ENCODE results near the gene TWIST2. TPM values are rescaled to one million over a fixed set of nuclear protein-coding genes. Genes with fewer than 3 reads are reported as not detected.

Gene TWIST2
- total and polyA plus RNA-seq, 2 donors: 1.2 to 1.9 TPM

GRCh38 chr2:238857959-238858358 is 10.1 kb downstream of the TWIST2 start:
- Histone ChIP-seq H3K9me3 (ENCODE audit: control insufficient read depth in 2 of 2, insufficient read depth in 1 of 2, low read length in 1 of 2) (no peaks in the 10 kb centered on the region), H3K27me3 (ENCODE audit: control insufficient read depth in 2 of 2, insufficient read depth in 1 of 2, low read length in 1 of 2) (peaks cover 0 to 21% of the 10 kb centered on the region in 2 donors), H3K4me1 (ENCODE audit: control insufficient read depth in 2 of 2, insufficient read depth in 2 of 2, low read length in 2 of 2) (no peaks in the 10 kb centered on the region), H3K27ac (ENCODE audit: low read depth in 1 of 2, low read length in 1 of 2) (no peak overlapping the region), H3K36me3 (ENCODE audit: control insufficient read depth in 2 of 2, insufficient read depth in 2 of 2, low read length in 1 of 2) (no peaks in the 10 kb centered on the region), H3K4me3 (ENCODE audit: low read length in 2 of 2) (no peak overlapping the region)
- no peak for DNase-seq (ENCODE audit: low read depth in 6 of 9, low spot score in 9 of 9)
- WGBS: 65% methylated on average over 4 of the region's 4 CpGs

GRCh38 chr2:238859636-238860347 is 11.9 kb downstream of the TWIST2 start:
- Histone ChIP-seq H3K27ac (ENCODE audit: low read depth in 1 of 2, low read length in 1 of 2) (no peak overlapping the region), H3K36me3 (ENCODE audit: control insufficient read depth in 2 of 2, insufficient read depth in 2 of 2, low read length in 1 of 2) (no peaks in the 10 kb centered on the region), H3K9me3 (ENCODE audit: control insufficient read depth in 2 of 2, insufficient read depth in 1 of 2, low read length in 1 of 2) (no peaks in the 10 kb centered on the region), H3K4me1 (ENCODE audit: control insufficient read depth in 2 of 2, insufficient read depth in 2 of 2, low read length in 2 of 2) (no peaks in the 10 kb centered on the region), H3K4me3 (ENCODE audit: low read length in 2 of 2) (no peak overlapping the region), H3K27me3 (ENCODE audit: control insufficient read depth in 2 of 2, insufficient read depth in 1 of 2, low read length in 1 of 2) (peaks cover 0 to 17% of the 10 kb centered on the region in 2 donors)
- WGBS: 89% methylated on average over 14 of the region's 14 CpGs
- DNase-seq (ENCODE audit: low read depth in 6 of 9, low spot score in 9 of 9): no peak

- no peak overlapping the region for H3K4me3 ChIP-seq (ENCODE audit: low read length in 2 of 2)
- no peak overlapping the region for H3K27ac ChIP-seq (ENCODE audit: low read depth in 1 of 2, low read length in 1 of 2)
- H3K9me3 ChIP-seq (ENCODE audit: control insufficient read depth in 2 of 2, insufficient read depth in 1 of 2, low read length in 1 of 2): no peaks in the 10 kb centered on the region
- no peaks in the 10 kb centered on the region for H3K36me3 ChIP-seq (ENCODE audit: control insufficient read depth in 2 of 2, insufficient read depth in 2 of 2, low read length in 1 of 2)
- no peak for DNase-seq (ENCODE audit: low read depth in 6 of 9, low spot score in 9 of 9)
- H3K4me1 ChIP-seq (ENCODE audit: control insufficient read depth in 2 of 2, insufficient read depth in 2 of 2, low read length in 2 of 2): no peaks in the 10 kb centered on the region
- peaks cover 0 to 10% of the 10 kb centered on the region in 2 donors for H3K27me3 ChIP-seq (ENCODE audit: control insufficient read depth in 2 of 2, insufficient read depth in 1 of 2, low read length in 1 of 2)
- 85% methylated on average over 21 of the region's 21 CpGs for WGBS
Measured at GRCh38 chr2:238861013-238861730, 13.3 kb downstream of the TWIST2 start.

- WGBS: 96% methylated on average over 10 of the region's 10 CpGs
- Histone ChIP-seq H3K4me1 (ENCODE audit: control insufficient read depth in 2 of 2, insufficient read depth in 2 of 2, low read length in 2 of 2) (no peaks in the 10 kb centered on the region), H3K27ac (ENCODE audit: low read depth in 1 of 2, low read length in 1 of 2) (no peak overlapping the region)
Measured at GRCh38 chr2:238861766-238862315, 14.0 kb downstream of the TWIST2 start.

GRCh38 chr2:238862701-238863100 is 14.8 kb downstream of the TWIST2 start:
- Histone ChIP-seq H3K36me3 (ENCODE audit: control insufficient read depth in 2 of 2, insufficient read depth in 2 of 2, low read length in 1 of 2) (no peaks in the 10 kb centered on the region), H3K27ac (ENCODE audit: low read depth in 1 of 2, low read length in 1 of 2) (no peak overlapping the region), H3K9me3 (ENCODE audit: control insufficient read depth in 2 of 2, insufficient read depth in 1 of 2, low read length in 1 of 2) (no peaks in the 10 kb centered on the region), H3K4me3 (ENCODE audit: low read length in 2 of 2) (no peak overlapping the region), H3K4me1 (ENCODE audit: control insufficient read depth in 2 of 2, insufficient read depth in 2 of 2, low read length in 2 of 2) (no peaks in the 10 kb centered on the region), H3K27me3 (ENCODE audit: control insufficient read depth in 2 of 2, insufficient read depth in 1 of 2, low read length in 1 of 2) (peaks cover 0 to 4% of the 10 kb centered on the region in 2 donors)
- DNase-seq (ENCODE audit: low read depth in 6 of 9, low spot score in 9 of 9): no peak
- 93% methylated on average over 5 of the region's 5 CpGs for WGBS

More at GRCh38 chr2:238861766-238862315, 14.0 kb downstream of the TWIST2 start:
- no peaks in the 10 kb centered on the region for H3K9me3 ChIP-seq (ENCODE audit: control insufficient read depth in 2 of 2, insufficient read depth in 1 of 2, low read length in 1 of 2)
- no peaks in the 10 kb centered on the region for H3K36me3 ChIP-seq (ENCODE audit: control insufficient read depth in 2 of 2, insufficient read depth in 2 of 2, low read length in 1 of 2)
- no peak overlapping the region for H3K4me3 ChIP-seq (ENCODE audit: low read length in 2 of 2)
- no peak for DNase-seq (ENCODE audit: low read depth in 6 of 9, low spot score in 9 of 9)
- peaks cover 0 to 8% of the 10 kb centered on the region in 2 donors for H3K27me3 ChIP-seq (ENCODE audit: control insufficient read depth in 2 of 2, insufficient read depth in 1 of 2, low read length in 1 of 2)

- Histone ChIP-seq H3K36me3 (ENCODE audit: control insufficient read depth in 2 of 2, insufficient read depth in 2 of 2, low read length in 1 of 2) (no peaks in the 10 kb centered on the region), H3K9me3 (ENCODE audit: control insufficient read depth in 2 of 2, insufficient read depth in 1 of 2, low read length in 1 of 2) (no peaks in the 10 kb centered on the region), H3K27ac (ENCODE audit: low read depth in 1 of 2, low read length in 1 of 2) (no peak overlapping the region), H3K4me1 (ENCODE audit: control insufficient read depth in 2 of 2, insufficient read depth in 2 of 2, low read length in 2 of 2) (no peaks in the 10 kb centered on the region), H3K27me3 (ENCODE audit: control insufficient read depth in 2 of 2, insufficient read depth in 1 of 2, low read length in 1 of 2) (peaks cover 0 to 4% of the 10 kb centered on the region in 2 donors), H3K4me3 (ENCODE audit: low read length in 2 of 2) (no peak overlapping the region)
- no peak for DNase-seq (ENCODE audit: low read depth in 6 of 9, low spot score in 9 of 9)
- 95% methylated on average over 14 of the region's 14 CpGs for WGBS
Measured at GRCh38 chr2:238863231-238863630, 15.3 kb downstream of the TWIST2 start.

- DNase-seq (ENCODE audit: low read depth in 6 of 9, low spot score in 9 of 9): no peak
- H3K4me1 ChIP-seq (ENCODE audit: control insufficient read depth in 2 of 2, insufficient read depth in 2 of 2, low read length in 2 of 2): no peaks in the 10 kb centered on the region
- H3K27me3 ChIP-seq (ENCODE audit: control insufficient read depth in 2 of 2, insufficient read depth in 1 of 2, low read length in 1 of 2): peaks cover 0 to 4% of the 10 kb centered on the region in 2 donors
- H3K4me3 ChIP-seq (ENCODE audit: low read length in 2 of 2): no peak overlapping the region
- no peaks in the 10 kb centered on the region for H3K36me3 ChIP-seq (ENCODE audit: control insufficient read depth in 2 of 2, insufficient read depth in 2 of 2, low read length in 1 of 2)
- no peaks in the 10 kb centered on the region for H3K9me3 ChIP-seq (ENCODE audit: control insufficient read depth in 2 of 2, insufficient read depth in 1 of 2, low read length in 1 of 2)
- H3K27ac ChIP-seq (ENCODE audit: low read depth in 1 of 2, low read length in 1 of 2): no peak overlapping the region
- 88% methylated on average over 9 of the region's 9 CpGs for WGBS
Measured at GRCh38 chr2:238863749-238864206, 15.9 kb downstream of the TWIST2 start.

- 66% methylated on average over 29 of the region's 29 CpGs for WGBS
- H3K27me3 ChIP-seq (ENCODE audit: control insufficient read depth in 2 of 2, insufficient read depth in 1 of 2, low read length in 1 of 2): peaks cover 0 to 4% of the 10 kb centered on the region in 2 donors
Measured at GRCh38 chr2:238864207-238865014, 16.5 kb downstream of the TWIST2 start.

More at GRCh38 chr2:238864207-238865014, 16.5 kb downstream of the TWIST2 start:
- H3K4me3 ChIP-seq (ENCODE audit: low read length in 2 of 2): no peak overlapping the region
- no peaks in the 10 kb centered on the region for H3K9me3 ChIP-seq (ENCODE audit: control insufficient read depth in 2 of 2, insufficient read depth in 1 of 2, low read length in 1 of 2)
- H3K4me1 ChIP-seq (ENCODE audit: control insufficient read depth in 2 of 2, insufficient read depth in 2 of 2, low read length in 2 of 2): no peaks in the 10 kb centered on the region
- H3K36me3 ChIP-seq (ENCODE audit: control insufficient read depth in 2 of 2, insufficient read depth in 2 of 2, low read length in 1 of 2): no peaks in the 10 kb centered on the region
- DNase-seq (ENCODE audit: low read depth in 6 of 9, low spot score in 9 of 9): no peak
- H3K27ac ChIP-seq (ENCODE audit: low read depth in 1 of 2, low read length in 1 of 2): no peak overlapping the region
